ENCODE measurements around the gene CNOT11. TPM values are rescaled to one million over a fixed set of nuclear protein-coding genes. Genes with fewer than 3 reads are reported as not detected.
A peak's percentile ranks its signal among the peaks of the same experiment; 100 is the strongest.
"Not testable (repeated sequence)": the region's sequence is repeated elsewhere in the genome, so short reads cannot be mapped to it uniquely, and the experiment has no call there.

The CNOT11 gene
- total RNA-seq, 6 experiments from 2014 or later = 17.0 to 28.5 (median 21.5) TPM

- Histone ChIP-seq H3K9me3 (no peaks in the 10 kb centered on the region), H3K4me1 (peaks cover 0 to 26% (median 6%) of the 10 kb centered on the region in 4 donors), H3K27me3 (no peaks in the 10 kb centered on the region), H3K36me3 (no peaks in the 10 kb centered on the region), H3K4me3 (no peak overlapping the region), H3K27ac (no peak overlapping the region)
- no peak for ATAC-seq
- TF ChIP-seq CTCF (IDR thresholded peaks at IDR 0.05) = no peak
- TF ChIP-seq POLR2A (IDR thresholded peaks at IDR 0.05) = no peak
- DNase-seq = no peak
- WGBS (ENCODE audit: insufficient coverage, low coverage, low lambda C conversion rate, missing lambda C conversion rate) = 83% methylated on average over 2 of the region's 5 CpGs
- intact Hi-C loops (cut with DNase I) = no loop called here
Observed at GRCh38 chr2:101249826-101250225, 2.9 kb upstream of the CNOT11 start.

GRCh38 chr2:101251246-101251781, 1.4 kb upstream of the CNOT11 start:
- H3K4me3 ChIP-seq; H3K27ac ChIP-seq; ATAC-seq; H3K9me3 ChIP-seq; DNase-seq; intact Hi-C loops (cut with DNase I); H3K36me3 ChIP-seq; H3K27me3 ChIP-seq: not testable (repeated sequence)
- 95% methylated on average over 7 of the region's 10 CpGs for WGBS (ENCODE audit: insufficient coverage, low coverage, low lambda C conversion rate, missing lambda C conversion rate)
- H3K4me1 ChIP-seq = peaks cover 0 to 18% (median 5%) of the 10 kb centered on the region in 4 donors

- Histone ChIP-seq H3K9me3 (no peaks in the 10 kb centered on the region), H3K4me1 (peaks cover 0 to 21% (median 4%) of the 10 kb centered on the region in 4 donors), H3K27me3 (no peaks in the 10 kb centered on the region), H3K4me3 (peak overlapping the region; percentile 42 to 100 (median 100)), H3K27ac (peak overlapping the region; percentile 56 to 94 (median 75)), H3K36me3 (no peaks in the 10 kb centered on the region)
- TF ChIP-seq CTCF (IDR thresholded peaks at IDR 0.05) (peak; percentile 17 to 44 (median 32)), POLR2A (IDR thresholded peaks at IDR 0.05) (no peak)
- 22% methylated on average over 15 of the region's 16 CpGs for WGBS (ENCODE audit: insufficient coverage, low coverage, low lambda C conversion rate, missing lambda C conversion rate)
- intact Hi-C loops (cut with DNase I) = no loop called here
- DNase-seq (no peak), ATAC-seq (peak; percentile 43 to 66 (median 58))
Observed at GRCh38 chr2:101251844-101252407, 760 bp upstream of the CNOT11 start.

GRCh38 chr2:101253013-101253702, 472 bp downstream of the CNOT11 start:
- Histone ChIP-seq H3K27me3 (no peaks in the 10 kb centered on the region), H3K4me1 (peaks cover 0 to 21% (median 4%) of the 10 kb centered on the region in 4 donors), H3K36me3 (no peaks in the 10 kb centered on the region), H3K27ac (peak overlapping the region; percentile 88 to 94 (median 93)), H3K9me3 (no peaks in the 10 kb centered on the region), H3K4me3 (peak overlapping the region; percentile 95 to 100 (median 100))
- intact Hi-C loops (cut with DNase I) = no loop called here
- 0% methylated on average over 10 of the region's 65 CpGs for WGBS (ENCODE audit: insufficient coverage, low coverage, low lambda C conversion rate, missing lambda C conversion rate)
- peak; percentile 47 to 73 (median 68) for ATAC-seq
- TF ChIP-seq POLR2A (IDR thresholded peaks at IDR 0.05) (no peak), CTCF (IDR thresholded peaks at IDR 0.05) (no peak)
- DNase-seq = peak; percentile 73 to 80 (median 76)

Data from right lobe of liver (tissue), 6 donors.